HepG2 (cell line): ENCODE results near the gene ARHGAP45. TPM values are rescaled to one million over a fixed set of nuclear protein-coding genes. Genes with fewer than 3 reads are reported as not detected.

ENCODE experiments used
- ATAC-seq: fragments of 200-7000 bp; cut with Tn5 transposase; 3 replicates; pipeline ENCODE4 v1.9.1; 2020; ENCODE audit warnings: mild to moderate bottlenecking, moderate library complexity
- BruUV-seq: library from RNA; stranded (reverse); fragments of 400-500 nt; replicated peaks from 2 replicates; lab custom pipeline; 2021; lab: Mats Ljungman, UMichigan
- CTCF ChIA-PET: fragments of 300-600 bp; formaldehyde crosslinking; extraction: SDS; loops from one replicate; lab custom pipeline; 2021; ENCODE audit warnings: low total read pairs, inconsistent platforms, low intra/inter-chr PET ratio; lab: Yijun Ruan, JAX
- POLR2A ChIA-PET: fragments of 350-600 bp; sonication (Branson Sonifier 250); formaldehyde crosslinking; loops from one replicate; lab custom pipeline; 2020; ENCODE audit warnings: antibody characterized with exemption, inconsistent platforms; lab: Yijun Ruan, JAX
- DNase-seq: peaks from one replicate; pipeline ENCODE4 v3.0.0-alpha.2; 2015; ENCODE audit warnings: low spot score
- FAIRE-seq: peaks from 3 replicates; lab custom pipeline; 2011; peaks lifted over from hg19 to GRCh38; lab: Jason Lieb, UNC
- H2AFZ ChIP-seq: one replicate; pipeline ENCODE4 v1.6.1; 2011; ENCODE audit warnings: low read length, inconsistent platforms
- H3K27ac ChIP-seq: fragments of 300-600 bp; 3 replicates; pipeline ENCODE4 v1.8.0; 2011; ENCODE audit warnings: mixed run types, mild to moderate bottlenecking, mixed read lengths, low read length, inconsistent platforms; ENCODE audit not compliant: insufficient read depth; ENCODE audit errors: extremely low read length
- H3K27me3 ChIP-seq, 2 experiments: fragments of 200-600 bp in 1 of 2; 2 replicates in 1 of 2; 3 replicates in 1 of 2; pipeline versions ENCODE4 v1.6.0 to v1.8.0; 2011; ENCODE audit warnings: low read length in 2 of 2, mild to moderate bottlenecking in 2 of 2, moderate library complexity in 2 of 2, inconsistent platforms in 1 of 2; ENCODE audit not compliant: insufficient read depth in 2 of 2, control insufficient read depth in 1 of 2
- H3K36me3 ChIP-seq, 2 experiments: fragments of 200-600 bp in 1 of 2; replicated peaks in 1 of 2; 2 replicates in 1 of 2; 3 replicates in 1 of 2; pipeline versions ENCODE4 v1.5.1 to v1.8.0; 2011; ENCODE audit warnings: low read length in 2 of 2, inconsistent platforms in 1 of 2; ENCODE audit not compliant: insufficient read depth in 2 of 2, control insufficient read depth in 1 of 2
- H3K4me1 ChIP-seq: 2 replicates; pipeline ENCODE4 v1.5.1; 2012; ENCODE audit warnings: low read length, inconsistent platforms; ENCODE audit not compliant: insufficient read depth
- H3K4me2 ChIP-seq: 2 replicates; pipeline ENCODE4 v1.6.0; 2011; ENCODE audit warnings: low read depth, low read length, inconsistent platforms
- H3K4me3 ChIP-seq, 3 experiments: fragments of 200-600 bp in 1 of 3; sonication (generic), shearing (Covaris generic) in 1 of 3; replicated peaks in 1 of 3; 2 replicates each; pipeline ENCODE4 v1.5.1; 2011 to 2016; ENCODE audit warnings: low read length in 3 of 3, inconsistent platforms in 2 of 3, low read depth in 2 of 3, mild to moderate bottlenecking in 2 of 3, control low read depth in 1 of 3, mixed read lengths in 1 of 3; ENCODE audit not compliant: insufficient read depth in 1 of 3
- H3K79me2 ChIP-seq: one replicate; pipeline ENCODE4 v1.6.1; 2011; ENCODE audit warnings: low read length, inconsistent platforms; ENCODE audit not compliant: insufficient read depth
- H3K9ac ChIP-seq: 2 replicates; pipeline ENCODE4 v1.6.0; 2011; ENCODE audit warnings: mild to moderate bottlenecking, low read depth, low read length, inconsistent platforms; ENCODE audit not compliant: insufficient read depth
- H3K9me3 ChIP-seq: 2 replicates; pipeline ENCODE4 v1.5.1; 2012; ENCODE audit warnings: mild to moderate bottlenecking, low read length
- H4K20me1 ChIP-seq: 2 replicates; pipeline ENCODE4 v1.6.0; 2011; ENCODE audit warnings: inconsistent platforms, mild to moderate bottlenecking, low read length, moderate library complexity; ENCODE audit not compliant: insufficient read depth
- AGO2 ChIP-seq: fragments of 200-400 bp; formaldehyde crosslinking; optimal IDR thresholded peaks from 2 replicates; pipeline ENCODE3; 2017; ENCODE audit warnings: mild to moderate bottlenecking, low read depth, low read length, moderate library complexity
- REXO4 ChIP-seq: sonication (generic); formaldehyde crosslinking; IDR thresholded peaks from 2 replicates; pipeline ENCODE4 v1.8.0; 2022; ENCODE audit warnings: missing genetic modification reagents, mild to moderate bottlenecking, borderline replicate concordance
- SNAPC2 ChIP-seq: sonication (generic); formaldehyde crosslinking; IDR thresholded peaks from 2 replicates; pipeline ENCODE4 v1.8.1; 2022; ENCODE audit warnings: mild to moderate bottlenecking, missing genetic modification reagents
- ZFP82 ChIP-seq: sonication (generic); formaldehyde crosslinking; IDR thresholded peaks from 2 replicates; pipeline ENCODE4 v1.5.1; 2020; ENCODE audit warnings: mild to moderate bottlenecking, missing genetic modification reagents, borderline replicate concordance
- ZNF263 ChIP-seq: sonication (generic); formaldehyde crosslinking; IDR thresholded peaks from 2 replicates; pipeline ENCODE4 v1.4.0; 2020; ENCODE audit warnings: missing genetic modification reagents
- ZNF674 ChIP-seq: sonication (generic); formaldehyde crosslinking; IDR thresholded peaks from 2 replicates; pipeline ENCODE4 v1.5.0; 2020; ENCODE audit warnings: low read depth, mild to moderate bottlenecking, missing genetic modification reagents
- ZNF75D ChIP-seq: sonication (generic); formaldehyde crosslinking; IDR thresholded peaks from 2 replicates; pipeline ENCODE4 v1.8.1; 2023; ENCODE audit warnings: missing genetic modification reagents, mild to moderate bottlenecking, borderline replicate concordance
- WGBS: methylation state at CpG from one replicate; pipeline ENCODE4 v1.1.6; 2017; ENCODE audit warnings: low lambda C conversion rate; 5-methylcytosine and 5-hydroxymethylcytosine counted together
- in situ Hi-C: cut with HindIII; loops from 2 replicates; pipeline ENCODE4 v1.10.0; 2017; ENCODE audit warnings: low pct_unique_long_range_greater_than_20kb; ENCODE audit not compliant: extremely low pct_ligation_motif_present
- intact Hi-C: fragments of 100-400 bp; cut with micrococcal nuclease; formaldehyde crosslinking; loops from one replicate; pipeline ENCODE4 v1.10.0; 2022; ENCODE audit not compliant: unreplicated experiment
- polyA plus RNA-seq, 8 experiments: library from polyadenylated mRNA; depleted of rRNA in 3 of 8; stranded (reverse) in 7 of 8; unstranded in 1 of 8; fragments of >200 nt; fragmentation: Illumina TruSeq in 4 of 8; extraction: Trizol in 4 of 8; gene quantifications; 2 replicates each; pipeline versions ENCODE4 v1.2.1 to v1.2.3, GENCODE V29; 2011 to 2016; ENCODE audit warnings: low read depth in 4 of 8, missing spikeins in 1 of 8, mixed read lengths in 1 of 8; ENCODE audit not compliant: insufficient read depth in 1 of 8
- total RNA-seq, 5 experiments: library from RNA; depleted of rRNA; stranded (reverse); fragments of >200 nt; fragmentation: Illumina TruSeq; extraction: Trizol; gene quantifications; 2 replicates each; pipeline ENCODE4 v1.2.3, GENCODE V29; 2016; ENCODE audit warnings: low read depth in 1 of 5
- TF ChIP-seq, protein P1 (sequence below), 2 experiments: sonication (generic) in 1 of 2; formaldehyde crosslinking in 1 of 2; IDR thresholded peaks; 2 replicates each; pipeline versions ENCODE4 v1.4.0 to v1.6.1; 2016 to 2020; ENCODE audit warnings: borderline replicate concordance in 1 of 2, low read depth in 1 of 2, mild to moderate bottlenecking in 1 of 2, missing genetic modification reagents in 1 of 2
- TF ChIP-seq, protein P2 (sequence below): sonication (generic); formaldehyde crosslinking; conservative IDR thresholded peaks from 2 replicates; pipeline ENCODE4 v1.4.0; 2020; ENCODE audit warnings: missing genetic modification reagents
- TF ChIP-seq, protein P3 (sequence below): sonication (generic); formaldehyde crosslinking; IDR thresholded peaks from 2 replicates; pipeline ENCODE4 v1.8.1; 2023; ENCODE audit warnings: missing genetic modification reagents, mild to moderate bottlenecking, borderline replicate concordance

Gene ARHGAP45
- total and polyA plus RNA-seq, 2 of the 13 experiments (the other 11 are each of a cell fraction or from before 2014, with no cell fraction given): 0.84 to 32.0 TPM

DNA sequence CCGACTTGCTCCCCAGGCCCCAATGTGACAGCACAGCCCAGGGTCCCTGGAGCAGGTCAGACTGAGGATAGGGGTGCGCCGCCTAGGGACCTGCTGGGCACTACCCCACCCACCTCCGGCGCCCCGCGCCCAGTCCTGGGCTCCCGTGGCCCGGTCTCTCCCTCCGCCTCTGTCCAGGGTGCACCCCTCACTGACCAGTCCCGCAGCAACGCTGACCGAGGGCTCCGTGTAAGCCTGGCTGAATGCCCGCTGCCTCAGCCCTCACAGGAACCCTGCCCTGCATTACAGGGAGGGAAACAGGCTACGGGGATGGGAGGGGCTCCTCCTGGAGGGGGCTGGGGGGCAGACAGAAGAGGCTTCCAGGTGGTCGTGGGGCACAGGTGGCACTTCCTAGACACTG lies 68.5 kb downstream of the ARHGAP45 start:
- FAIRE-seq: no peak
- Histone ChIP-seq H3K4me3 (no peak overlapping the region), H3K36me3 (peaks cover 1 to 6% of the 10 kb centered on the region in 2 experiments; a peak in 2 of 5 replicates), H3K27me3 (no peaks in the 10 kb centered on the region), H3K27ac (no peak overlapping the region), H3K9me3 (no peaks in the 10 kb centered on the region), H3K4me1 (peaks cover 9% of the 10 kb centered on the region; the same call in 1 of the 2 replicates), H3K4me2 (no peak overlapping the region), H2AFZ (no peak overlapping the region), H4K20me1 (no peaks in the 10 kb centered on the region), H3K9ac (no peak overlapping the region), H3K79me2 (peaks cover 2% of the 10 kb centered on the region)
- intact Hi-C loops (no loop called here), in situ Hi-C loops (no loop called here)
- WGBS: 98% methylated on average over 13 of the region's 17 CpGs
- ATAC-seq: no peak
- CTCF ChIA-PET: no interaction called here
- TF ChIP-seq, protein P1, sequence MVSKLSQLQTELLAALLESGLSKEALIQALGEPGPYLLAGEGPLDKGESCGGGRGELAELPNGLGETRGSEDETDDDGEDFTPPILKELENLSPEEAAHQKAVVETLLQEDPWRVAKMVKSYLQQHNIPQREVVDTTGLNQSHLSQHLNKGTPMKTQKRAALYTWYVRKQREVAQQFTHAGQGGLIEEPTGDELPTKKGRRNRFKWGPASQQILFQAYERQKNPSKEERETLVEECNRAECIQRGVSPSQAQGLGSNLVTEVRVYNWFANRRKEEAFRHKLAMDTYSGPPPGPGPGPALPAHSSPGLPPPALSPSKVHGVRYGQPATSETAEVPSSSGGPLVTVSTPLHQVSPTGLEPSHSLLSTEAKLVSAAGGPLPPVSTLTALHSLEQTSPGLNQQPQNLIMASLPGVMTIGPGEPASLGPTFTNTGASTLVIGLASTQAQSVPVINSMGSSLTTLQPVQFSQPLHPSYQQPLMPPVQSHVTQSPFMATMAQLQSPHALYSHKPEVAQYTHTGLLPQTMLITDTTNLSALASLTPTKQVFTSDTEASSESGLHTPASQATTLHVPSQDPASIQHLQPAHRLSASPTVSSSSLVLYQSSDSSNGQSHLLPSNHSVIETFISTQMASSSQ (IDR thresholded peaks at IDR 0.05; ENCODE audit: low read depth): no peak
- TF ChIP-seq, protein P1 (CRISPR knock-in tag; IDR thresholded peaks at IDR 0.05; ENCODE audit: borderline replicate concordance): no peak
- TF ChIP-seq AGO2: peak; percentile 15
- no TSS peak for BruUV-seq
- POLR2A ChIA-PET: interaction anchor here (0.7 kb wide), 1 partner anchor 44 kb away, joined by 3 read pairs; no protein-coding TSS in a partner anchor
- DNase-seq: no peak

DNA sequence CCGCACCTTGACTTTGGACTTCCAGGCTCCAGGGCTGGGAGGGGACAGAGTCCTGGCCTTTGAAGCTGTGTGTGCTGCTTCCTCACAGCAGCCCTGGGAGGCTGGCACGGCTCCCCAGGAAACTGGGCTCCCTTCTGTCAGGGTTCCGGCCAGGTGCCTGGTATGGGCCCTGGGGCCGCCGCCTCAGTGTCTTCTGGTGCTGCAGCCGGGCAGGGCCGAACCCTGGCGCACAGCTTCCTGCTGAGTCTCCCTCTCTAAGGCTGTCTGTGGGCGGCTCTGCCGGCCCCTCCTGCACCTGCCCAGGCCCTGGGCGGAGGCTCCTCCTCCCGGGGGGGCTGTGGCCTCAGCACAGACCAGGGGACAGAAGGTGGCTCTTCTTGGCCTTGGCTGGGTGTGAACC lies 69.2 kb downstream of the ARHGAP45 start:
- Histone ChIP-seq H3K79me2 (peaks cover 2% of the 10 kb centered on the region), H3K36me3 (peaks cover 1 to 6% of the 10 kb centered on the region in 2 experiments; a peak in 3 of 5 replicates), H3K27me3 (no peaks in the 10 kb centered on the region), H3K4me2 (no peak overlapping the region), H3K4me3 (no peak overlapping the region), H3K9me3 (no peaks in the 10 kb centered on the region), H3K27ac (no peak overlapping the region), H4K20me1 (no peaks in the 10 kb centered on the region), H3K9ac (no peak overlapping the region), H3K4me1 (peaks cover 9% of the 10 kb centered on the region; the same call in 1 of the 2 replicates), H2AFZ (no peak overlapping the region)
- BruUV-seq: no TSS peak
- FAIRE-seq (no peak), ATAC-seq (no peak; the same call in 2 of the 3 replicates), DNase-seq (no peak)
- CTCF ChIA-PET: no interaction called here
- POLR2A ChIA-PET: no interaction called here
- intact Hi-C loops: no loop called here
- in situ Hi-C loops: no loop called here
- no CpG with 5 or more reads among the region's 12 CpGs for WGBS
- TF ChIP-seq SNAPC2 (CRISPR knock-in tag): no peak
- TF ChIP-seq ZNF263 (CRISPR knock-in tag): no peak
- no peak for TF ChIP-seq ZFP82 (CRISPR knock-in tag)
- TF ChIP-seq, protein P2, sequence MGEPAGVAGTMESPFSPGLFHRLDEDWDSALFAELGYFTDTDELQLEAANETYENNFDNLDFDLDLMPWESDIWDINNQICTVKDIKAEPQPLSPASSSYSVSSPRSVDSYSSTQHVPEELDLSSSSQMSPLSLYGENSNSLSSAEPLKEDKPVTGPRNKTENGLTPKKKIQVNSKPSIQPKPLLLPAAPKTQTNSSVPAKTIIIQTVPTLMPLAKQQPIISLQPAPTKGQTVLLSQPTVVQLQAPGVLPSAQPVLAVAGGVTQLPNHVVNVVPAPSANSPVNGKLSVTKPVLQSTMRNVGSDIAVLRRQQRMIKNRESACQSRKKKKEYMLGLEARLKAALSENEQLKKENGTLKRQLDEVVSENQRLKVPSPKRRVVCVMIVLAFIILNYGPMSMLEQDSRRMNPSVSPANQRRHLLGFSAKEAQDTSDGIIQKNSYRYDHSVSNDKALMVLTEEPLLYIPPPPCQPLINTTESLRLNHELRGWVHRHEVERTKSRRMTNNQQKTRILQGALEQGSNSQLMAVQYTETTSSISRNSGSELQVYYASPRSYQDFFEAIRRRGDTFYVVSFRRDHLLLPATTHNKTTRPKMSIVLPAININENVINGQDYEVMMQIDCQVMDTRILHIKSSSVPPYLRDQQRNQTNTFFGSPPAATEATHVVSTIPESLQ: no peak
- TF ChIP-seq, protein P3, sequence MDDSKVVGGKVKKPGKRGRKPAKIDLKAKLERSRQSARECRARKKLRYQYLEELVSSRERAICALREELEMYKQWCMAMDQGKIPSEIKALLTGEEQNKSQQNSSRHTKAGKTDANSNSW: no peak
- no peak for TF ChIP-seq ZNF674 (CRISPR knock-in tag)
- no peak for TF ChIP-seq REXO4 (CRISPR knock-in tag)
- no peak for TF ChIP-seq ZNF75D (CRISPR knock-in tag)
